SK-N-MC (cell line): Measurements from ENCODE around the gene IPO13.

Source experiments
- EZH2 ChIP-seq: fragments of 200-600 bp; sonication (generic); IDR thresholded peaks from one replicate; pipeline ENCODE4 v1.6.1; 2017; ENCODE audit warnings: antibody characterized with exemption
- FOXP2 ChIP-seq: optimal IDR thresholded peaks from 2 replicates; pipeline ENCODE3; 2011; ENCODE audit warnings: mild to moderate bottlenecking, moderate library complexity; ENCODE audit not compliant: insufficient read depth; ENCODE audit errors: extremely low read length, control extremely low read depth

- TF ChIP-seq EZH2, result no peak
- TF ChIP-seq FOXP2, result no peak
Observed at GRCh38 chr1:43991200-43991475, 44.4 kb downstream of the IPO13 start.
